Fibroblast of skin of scalp (primary cell): ENCODE measurements around the gene TACR2.

Source experiments
- DNase-seq: peaks from one replicate; pipeline ENCODE4 v3.0.0-alpha.2; 2013

TACR2 gene

DNA sequence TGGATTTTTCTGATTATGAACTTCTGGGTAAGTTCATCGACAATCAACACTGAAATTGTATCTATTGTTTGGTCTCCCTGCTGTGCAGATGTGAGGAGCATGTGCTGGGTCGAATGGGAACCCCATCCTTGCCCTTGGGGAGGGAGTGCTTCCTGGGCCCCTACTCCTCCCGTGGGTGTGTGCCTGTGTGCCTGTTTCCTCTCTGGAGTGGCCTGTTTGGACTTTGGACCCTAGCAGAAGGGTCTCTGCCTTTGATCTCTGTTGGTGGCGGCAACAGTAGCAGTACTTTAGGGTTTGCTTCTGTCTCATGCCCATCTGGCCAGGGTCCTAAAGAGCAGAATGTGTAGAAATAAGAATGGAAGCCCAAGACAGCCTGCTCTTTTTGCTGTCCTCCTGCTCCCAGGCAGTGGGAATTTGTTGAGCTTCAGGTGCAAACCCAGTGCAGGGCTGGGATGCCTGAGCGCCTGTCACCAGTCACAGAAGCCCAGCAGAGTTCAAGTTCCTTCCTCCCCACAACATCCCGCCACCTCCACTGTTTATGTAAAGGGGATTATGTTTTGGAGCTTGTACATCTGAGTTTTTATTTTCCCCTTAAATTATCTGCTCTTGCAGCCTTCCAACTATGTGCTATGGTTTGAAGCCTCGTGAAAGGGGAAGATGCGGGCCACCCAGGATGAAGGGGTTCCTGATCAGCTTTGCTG, 1.5 kb upstream of the TACR2 start:
- DNase-seq = no peak

DNA sequence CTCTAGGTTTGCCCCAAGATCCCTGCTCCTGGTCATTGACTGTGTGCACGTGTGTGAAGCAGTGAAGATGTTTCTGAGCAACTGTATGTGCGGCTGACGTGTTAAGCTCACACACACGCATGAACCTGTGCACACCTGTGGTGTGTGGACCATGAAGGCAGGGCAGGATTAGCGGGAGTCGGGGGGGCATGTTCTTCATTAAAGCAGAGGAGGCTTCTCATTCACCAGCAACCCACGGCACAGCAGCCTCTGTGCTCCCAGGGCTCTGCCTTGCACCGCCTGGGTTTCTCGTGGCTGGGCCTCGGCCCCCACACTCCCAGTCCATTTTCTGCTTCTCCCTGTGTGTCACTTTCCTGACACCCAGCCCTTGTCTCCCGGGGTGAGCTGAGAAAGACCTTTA, 824 bp upstream of the TACR2 start:
- no peak for DNase-seq

DNA sequence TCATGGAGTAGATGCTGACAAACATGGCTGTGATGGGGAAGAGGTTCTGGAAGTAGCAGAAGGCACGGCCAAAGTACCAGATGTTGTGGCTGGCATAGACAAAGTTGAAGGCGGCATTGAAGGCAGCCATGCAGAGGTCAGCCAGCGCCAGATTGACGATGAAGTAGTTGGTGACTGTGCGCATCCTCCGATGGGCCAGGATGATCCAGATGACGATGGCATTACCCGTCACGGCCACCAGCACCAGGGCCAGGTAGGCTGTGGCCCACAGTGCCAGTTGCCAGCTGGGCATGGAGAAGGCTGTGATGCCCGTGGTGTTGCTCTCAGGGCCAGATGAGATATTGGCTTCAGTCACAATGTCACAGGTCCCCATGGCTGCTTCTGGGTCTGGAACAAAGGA, 767 bp downstream of the TACR2 start:
- DNase-seq = no peak

DNA sequence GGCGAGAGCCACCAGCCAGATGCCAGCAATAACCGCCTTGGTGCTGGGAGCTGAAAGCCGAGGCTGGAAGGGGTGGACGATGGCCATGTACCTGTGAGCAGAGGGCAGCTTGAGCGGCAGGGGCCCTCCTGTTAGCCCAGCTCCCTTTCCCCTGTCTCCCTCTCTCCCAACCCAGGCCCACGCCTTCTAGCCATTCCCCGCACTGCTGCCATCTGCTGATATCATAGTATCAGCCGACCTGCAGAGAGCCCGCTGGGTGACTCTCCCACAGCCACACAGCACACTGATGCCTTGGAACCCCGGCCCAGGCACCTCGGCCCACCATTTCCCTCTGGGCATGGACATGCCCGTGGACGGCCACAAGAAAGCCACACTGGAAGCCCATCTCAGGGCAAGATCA, 1.7 kb downstream of the TACR2 start:
- DNase-seq = no peak

DNA sequence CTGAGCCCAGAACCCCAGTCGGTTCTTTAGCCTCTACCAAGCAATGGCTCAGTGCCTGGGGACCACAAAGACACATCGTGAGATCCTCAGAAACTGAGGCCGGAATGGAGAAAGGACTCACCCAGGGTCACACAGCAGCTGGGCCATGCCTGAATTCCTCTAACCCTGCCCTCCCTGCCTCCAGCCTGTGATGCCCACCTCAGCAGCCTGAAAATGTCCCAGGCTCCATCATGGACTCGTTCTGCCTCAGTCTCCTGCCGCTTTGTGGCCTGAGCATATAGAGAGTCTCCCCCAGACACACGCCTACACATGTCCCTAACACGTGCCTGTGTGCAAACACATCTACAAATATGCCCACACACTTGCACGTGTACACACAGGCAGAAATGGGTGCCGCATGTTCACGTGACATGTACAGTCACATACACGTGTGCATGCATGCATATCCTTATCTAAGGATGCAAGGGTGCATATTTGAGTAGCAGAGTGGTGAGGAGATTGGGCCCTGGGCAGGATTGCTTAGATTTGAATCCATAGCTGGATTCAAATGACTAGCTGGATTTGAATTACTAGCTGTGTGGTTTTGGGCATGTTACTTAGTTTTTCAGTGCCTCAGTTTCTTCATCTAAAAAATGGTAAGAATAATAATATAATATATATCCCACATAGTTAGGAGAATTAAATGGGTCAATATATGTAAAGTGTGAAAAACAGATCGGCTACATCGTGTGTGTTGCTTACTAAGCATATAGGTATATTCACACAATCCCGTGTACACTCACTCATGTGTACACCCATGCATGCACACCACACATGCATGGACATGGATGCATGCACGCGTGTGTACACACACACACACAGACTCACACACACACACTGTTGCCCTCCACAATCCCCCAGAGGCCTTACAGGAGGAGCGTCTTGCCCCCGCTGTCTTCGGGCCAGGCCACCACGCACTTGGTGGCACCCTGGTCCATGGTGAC, 2.4 kb downstream of the TACR2 start:
- no peak for DNase-seq

DNA sequence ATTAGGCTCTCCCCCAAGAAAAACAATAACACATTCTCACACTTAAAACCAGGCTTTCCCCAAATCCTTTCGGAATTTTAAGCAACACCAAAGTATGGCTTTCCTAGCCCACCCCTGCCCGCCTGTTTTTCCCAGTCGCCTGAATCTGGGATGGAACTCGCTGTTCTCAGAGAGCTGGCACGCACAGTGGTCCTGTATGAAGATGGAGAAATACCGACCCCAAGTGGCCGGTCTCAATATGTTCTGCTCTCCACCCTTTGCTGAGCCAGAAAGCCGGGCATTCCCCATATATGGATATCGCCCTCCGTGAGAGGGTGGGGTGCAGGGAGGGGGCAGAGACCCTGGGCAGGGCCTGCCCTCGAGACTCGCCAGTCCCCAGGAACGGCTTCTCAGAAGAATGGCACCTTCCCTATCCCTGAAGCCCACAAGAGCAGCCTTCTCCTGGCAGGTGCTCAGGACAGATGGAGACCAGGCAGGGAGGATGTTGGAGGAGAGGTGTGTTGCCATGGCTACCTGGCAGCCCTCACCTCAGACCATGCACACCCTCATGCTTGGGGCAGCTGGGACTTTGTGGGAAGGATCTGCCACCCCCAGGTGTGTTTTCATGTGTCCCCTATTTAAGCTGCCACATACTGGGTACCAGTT, 3.4 kb downstream of the TACR2 start:
- peak; percentile 81 for DNase-seq

DNA sequence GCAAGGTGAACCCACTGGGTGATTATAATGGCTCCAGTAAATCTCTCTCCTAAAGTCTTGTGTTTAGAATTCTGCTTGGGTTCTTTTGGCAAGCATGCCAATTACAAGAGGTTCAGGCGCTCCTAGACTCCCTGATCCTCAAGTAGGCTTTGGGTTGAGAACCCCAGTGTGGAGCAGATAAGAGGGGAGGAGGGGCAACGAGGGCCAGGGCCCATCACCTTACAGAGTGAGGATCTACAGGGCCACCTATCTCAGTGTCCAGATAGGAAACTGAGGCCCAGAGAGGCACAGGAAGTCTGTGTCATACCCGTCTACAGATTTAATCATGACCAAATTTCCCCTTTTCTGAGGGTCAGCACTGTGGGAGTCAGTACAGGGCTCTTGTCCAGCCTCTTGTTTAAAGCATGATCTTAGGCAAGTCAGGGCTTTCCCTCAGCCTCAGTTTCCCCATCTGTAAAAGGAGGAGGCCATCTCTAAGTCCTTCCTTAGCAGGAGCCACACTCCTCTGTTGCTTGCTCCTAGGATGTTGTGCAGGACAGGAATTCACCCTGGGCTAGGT, 4.4 kb downstream of the TACR2 start:
- no peak for DNase-seq

DNA sequence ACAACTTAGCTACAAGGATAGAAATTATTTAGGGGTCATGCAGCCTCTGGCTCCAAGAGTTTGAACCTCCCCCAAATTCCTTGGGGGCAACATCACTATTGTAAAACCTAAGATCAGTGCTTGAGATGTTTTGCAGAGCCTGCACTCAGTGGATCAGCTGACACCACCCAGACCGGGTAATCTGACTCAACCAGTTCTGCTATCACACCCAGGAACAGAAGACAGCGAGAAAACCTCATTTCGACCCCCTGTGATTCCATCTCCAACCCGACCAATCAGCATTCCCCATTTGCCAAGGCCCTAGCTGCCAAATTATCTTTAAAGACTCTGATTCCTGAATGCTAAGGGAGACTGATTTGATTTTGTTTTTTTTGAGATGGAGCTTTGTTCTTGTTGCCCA, 5.2 kb downstream of the TACR2 start:
- DNase-seq = no peak

DNA sequence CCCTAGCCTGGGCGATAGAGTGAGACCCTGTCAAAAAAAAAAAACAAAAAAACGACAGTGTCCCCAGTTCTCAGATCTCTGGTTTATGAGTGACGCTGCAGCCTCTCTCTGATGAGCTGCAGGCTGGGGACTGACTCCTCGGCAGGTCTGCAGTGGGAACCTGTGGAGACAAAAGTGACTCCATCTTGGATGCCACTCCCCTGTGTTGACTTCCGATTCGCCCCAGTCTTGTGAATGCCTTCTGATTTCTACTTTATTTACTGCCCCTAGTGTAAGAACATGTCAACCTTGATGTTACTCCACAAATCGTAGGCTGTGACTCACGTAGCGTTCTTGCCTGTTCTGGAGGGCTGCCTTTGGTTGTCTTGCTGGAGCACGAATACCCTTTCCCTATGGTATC, 6.2 kb downstream of the TACR2 start:
- DNase-seq = no peak

DNA sequence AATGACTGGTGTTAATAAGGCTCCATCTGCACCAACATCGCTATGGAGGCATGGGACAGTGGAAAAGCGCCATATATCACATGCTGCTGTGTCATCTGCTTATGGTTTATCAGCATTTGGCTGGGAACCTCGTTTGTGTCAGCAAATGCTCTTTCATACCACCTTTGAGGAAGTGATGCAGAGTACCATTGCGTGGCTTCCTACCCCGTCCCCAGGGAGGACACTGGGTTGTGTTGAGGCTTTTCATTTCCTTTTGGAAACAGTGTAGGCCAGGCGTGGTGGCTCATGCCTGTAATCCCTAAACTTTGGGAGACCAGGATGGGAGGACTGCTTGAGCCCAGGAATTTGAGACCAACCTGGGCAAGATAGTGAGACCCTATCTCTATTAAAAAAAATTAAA, 6.8 kb downstream of the TACR2 start:
- peak; percentile 23 for DNase-seq

DNA sequence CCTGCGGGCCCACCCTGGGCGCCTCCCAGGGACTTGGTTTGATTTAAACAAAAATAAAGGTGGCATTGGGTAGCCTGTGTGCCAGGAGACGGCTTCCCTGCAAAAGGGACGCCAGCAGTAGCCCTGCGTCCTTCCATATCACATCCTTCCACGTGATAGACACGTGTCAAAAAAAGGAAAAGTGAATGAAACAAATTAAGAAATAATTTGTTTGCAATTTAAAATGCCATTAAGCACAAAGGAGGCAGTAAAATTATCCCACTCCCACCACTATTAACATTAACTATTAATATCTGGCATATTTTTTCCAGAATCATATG, 7.6 kb downstream of the TACR2 start:
- no peak for DNase-seq

DNA sequence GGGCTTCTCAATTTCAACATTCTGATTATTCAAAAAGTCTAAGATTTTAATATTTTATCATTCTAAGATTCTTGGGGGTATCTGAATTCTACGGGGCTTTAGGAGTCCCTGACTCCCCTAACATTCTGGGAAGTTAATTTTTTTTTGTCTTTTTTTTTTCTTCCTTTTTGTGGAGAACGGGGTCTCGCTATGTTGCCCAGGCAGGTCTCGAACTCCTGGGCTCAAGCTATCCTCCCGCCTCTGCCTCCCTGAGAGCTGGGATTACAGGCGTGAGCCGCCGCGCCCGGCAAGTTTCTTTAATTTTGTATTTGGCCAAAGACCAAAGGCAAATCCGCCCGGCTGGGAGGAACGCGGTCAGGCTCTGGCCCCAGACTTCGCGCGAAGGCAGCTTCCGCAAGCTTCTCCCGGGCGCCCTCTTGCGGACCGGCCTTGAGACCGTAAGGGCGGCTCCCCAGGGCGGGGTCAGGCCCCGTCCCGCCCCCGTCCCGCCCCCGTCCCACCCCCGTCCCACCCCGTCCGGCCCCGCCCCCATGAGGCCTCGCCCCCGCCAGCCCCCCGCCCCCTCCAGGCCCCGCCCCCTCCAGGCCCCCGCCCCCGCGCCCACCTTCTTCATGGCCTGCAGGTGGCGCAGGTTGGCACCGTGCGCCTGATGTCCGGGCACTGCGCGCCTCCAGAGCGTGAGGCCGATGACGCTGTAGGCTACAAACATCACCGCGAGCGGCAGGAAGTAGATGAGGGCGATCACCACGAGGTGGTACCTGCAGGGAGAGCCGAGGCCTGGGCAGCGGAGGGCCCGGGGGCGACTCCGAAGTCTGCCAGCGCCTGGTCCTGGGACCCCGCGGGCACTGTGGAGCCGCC, 8.2 kb downstream of the TACR2 start:
- peak; percentile 96 for DNase-seq

DNA sequence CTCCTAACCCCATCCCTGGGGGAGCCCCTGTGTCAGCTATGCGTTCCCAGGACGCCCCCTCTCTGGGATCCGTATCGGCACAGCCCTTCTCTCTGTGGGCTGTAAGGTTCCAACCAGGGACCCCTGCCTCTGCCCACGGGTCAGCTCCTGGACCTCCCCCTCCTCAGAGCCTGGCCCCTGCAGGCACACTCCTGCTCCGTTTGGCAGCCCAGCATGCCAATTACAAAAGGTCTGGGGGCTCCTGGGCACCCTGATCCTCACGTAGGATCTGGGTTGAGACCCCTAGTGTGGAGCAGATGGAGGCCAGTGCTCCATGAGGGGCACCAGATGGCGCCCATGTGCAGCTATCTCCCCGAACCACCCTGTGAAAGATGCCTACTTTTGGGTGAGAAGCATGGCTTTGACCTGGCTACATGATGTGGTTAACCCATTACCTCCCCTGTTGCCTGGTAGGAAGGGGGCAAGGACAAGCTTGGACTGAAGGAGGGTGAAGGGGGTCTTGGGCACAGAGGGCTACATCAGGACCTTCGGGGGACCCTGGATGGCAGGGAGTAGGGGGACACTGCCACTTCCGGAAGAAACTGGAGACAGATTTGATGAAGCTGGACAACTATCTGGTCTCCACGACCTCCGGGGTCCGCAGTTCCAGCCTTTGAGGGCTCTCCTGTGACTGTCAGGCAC, 9.0 kb downstream of the TACR2 start:
- DNase-seq = no peak

DNA sequence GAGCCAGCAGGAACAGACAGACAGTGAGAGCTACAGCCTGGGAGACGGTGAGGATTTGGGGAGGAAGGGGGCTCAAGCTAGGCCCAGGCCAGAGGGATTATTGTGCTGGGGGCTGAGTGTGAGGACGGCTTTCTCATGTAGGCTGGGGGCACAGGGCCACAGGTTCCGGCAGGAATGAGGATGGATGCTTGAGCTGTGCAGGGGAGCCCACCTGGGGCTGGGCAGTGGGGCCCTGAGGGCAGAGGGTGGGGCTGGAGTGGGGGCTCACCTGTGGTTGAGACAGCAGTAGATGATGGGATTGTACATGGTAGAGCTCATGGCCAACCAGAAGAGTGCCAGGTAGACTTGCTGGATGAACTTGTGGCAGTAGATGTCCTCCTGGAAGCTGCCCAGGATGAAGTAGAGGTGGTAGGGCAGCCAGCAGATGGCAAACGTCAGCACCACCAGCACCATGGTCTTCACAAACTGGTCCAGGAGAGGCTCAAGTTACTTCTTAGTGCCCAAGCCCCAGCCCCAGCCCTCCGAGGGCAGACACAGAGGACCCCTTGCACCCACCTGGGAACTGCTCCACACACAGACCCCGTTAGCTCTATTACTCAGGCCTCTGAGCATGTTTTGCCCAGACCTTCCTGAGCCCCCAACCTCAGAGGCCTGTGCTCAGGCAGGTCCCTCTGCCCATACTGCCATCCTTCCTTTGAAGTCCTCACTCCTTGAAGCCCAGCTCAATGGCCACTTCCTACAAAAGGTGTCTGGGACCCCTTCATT, 9.7 kb downstream of the TACR2 start:
- DNase-seq = no peak

DNA sequence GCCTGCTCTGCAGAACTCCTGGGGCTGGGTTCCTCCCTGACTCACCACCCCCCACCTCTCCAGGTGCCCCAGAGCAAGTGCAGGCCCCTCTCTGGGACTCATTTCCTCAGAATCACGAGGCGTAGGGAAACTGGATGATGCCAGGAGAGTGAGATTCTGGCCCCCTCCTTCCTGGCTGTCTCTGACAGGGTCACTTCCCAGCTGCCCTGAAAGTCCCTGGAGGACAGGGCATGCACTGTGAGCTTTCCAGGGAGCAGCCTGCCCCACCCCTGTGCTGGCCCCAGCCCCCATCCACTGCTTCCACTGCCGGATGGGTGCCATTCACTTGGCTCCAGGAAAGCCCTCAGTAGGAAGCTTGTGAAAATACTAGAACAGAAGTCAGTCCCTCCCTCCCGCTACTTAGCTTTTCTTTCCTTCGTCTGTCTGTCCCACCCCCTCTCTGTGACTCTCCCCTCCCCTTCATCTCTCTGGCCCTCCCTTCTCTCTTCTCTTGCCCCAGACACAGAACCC, 10.4 kb downstream of the TACR2 start:
- peak; percentile 30 for DNase-seq

DNA sequence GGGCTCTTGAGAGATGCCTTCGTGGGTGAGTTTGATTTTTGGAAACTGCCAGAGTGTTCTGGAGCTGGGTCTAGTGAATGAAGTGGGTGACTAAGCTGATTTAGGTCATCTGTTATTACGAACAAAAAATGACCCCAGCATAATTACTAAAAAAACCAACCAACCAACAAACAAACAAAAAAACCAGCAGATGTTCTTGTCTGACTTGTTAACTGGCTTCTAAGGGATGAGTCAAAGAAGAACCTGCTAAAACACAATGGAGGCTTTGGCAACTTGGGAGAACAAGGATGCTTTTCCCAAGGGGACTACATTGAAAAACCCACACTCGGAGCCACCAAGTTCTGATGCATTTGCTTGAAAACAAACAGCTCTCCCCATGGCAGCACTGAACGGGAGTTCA, 11.5 kb downstream of the TACR2 start:
- DNase-seq = no peak

DNA sequence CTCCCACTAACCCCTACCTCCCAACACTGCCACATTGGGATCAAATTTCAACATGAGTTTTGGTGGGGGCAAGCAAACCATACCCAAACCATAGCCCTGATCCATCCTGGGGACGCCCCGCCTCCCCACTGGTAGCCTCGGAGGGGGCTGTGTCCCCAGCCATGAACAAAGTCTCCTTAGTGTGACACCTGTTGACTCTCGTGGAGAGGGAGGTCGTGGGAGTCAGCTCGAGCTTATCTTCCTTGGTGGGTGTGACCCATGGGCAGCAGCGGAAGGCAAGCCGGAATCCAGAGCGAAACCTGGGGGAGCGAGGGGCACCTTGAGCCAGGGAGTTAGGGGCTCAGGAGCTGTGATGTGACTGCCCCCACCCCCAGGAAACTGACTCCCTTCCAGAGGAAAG, 11.9 kb downstream of the TACR2 start:
- DNase-seq = no peak

DNA sequence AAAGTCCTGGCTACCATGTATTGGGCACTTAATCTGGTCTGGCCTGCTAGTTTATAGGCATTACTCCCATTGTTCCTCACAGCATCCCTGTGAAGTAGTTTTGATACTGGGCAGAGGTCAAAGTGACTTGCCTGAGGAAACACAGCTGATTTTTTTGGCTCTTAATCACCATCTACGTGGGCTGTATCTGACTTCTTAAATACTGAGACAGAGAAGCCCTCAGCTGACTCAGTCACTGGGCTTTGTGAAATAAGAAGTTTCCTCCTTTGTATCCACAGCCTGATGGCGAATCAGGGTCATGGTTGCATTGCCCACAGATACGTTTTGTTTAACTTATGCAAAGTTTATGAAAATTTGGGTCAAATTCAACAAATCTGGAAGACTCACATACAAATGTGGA, 13.2 kb downstream of the TACR2 start:
- no peak for DNase-seq

DNA sequence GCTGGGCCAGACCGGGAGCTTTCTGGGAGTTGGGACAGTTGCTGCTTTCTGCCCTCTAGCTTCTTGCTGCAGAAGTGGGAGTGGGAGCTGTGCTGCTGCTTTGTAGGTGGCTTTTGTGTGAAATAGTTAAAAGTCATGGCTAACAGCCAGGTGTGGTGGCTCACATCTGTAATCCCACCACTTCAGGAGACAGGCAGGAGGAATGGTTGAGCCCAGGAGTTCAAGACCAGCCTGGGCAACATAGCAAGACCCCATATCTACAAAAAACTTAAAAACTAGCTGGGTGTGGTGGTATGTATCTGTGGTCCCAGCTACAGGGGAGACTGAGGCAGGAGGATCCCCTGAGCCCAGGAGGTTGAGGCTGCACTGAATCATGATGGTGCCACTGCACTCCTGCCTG, 13.7 kb downstream of the TACR2 start:
- no peak for DNase-seq

DNA sequence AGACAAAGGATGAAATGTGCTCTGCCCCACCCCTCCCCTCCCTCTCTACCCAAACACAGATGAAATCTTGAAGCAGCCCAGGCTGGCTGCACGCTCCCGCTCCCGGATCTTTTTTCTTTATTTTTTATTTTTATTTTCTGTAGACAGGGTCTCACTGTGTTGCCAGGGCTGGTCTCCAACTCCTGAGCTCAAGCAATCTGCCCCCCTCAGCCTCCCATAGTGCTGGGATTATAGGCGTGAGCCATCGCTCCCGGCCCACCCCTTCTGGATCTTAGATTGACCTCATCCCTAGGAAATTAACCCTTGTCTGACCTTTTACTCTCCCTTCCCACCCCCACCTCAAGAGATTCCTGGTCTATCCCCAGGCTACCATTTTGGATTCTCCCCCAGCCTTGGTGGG, 14.3 kb downstream of the TACR2 start:
- no peak for DNase-seq

DNA sequence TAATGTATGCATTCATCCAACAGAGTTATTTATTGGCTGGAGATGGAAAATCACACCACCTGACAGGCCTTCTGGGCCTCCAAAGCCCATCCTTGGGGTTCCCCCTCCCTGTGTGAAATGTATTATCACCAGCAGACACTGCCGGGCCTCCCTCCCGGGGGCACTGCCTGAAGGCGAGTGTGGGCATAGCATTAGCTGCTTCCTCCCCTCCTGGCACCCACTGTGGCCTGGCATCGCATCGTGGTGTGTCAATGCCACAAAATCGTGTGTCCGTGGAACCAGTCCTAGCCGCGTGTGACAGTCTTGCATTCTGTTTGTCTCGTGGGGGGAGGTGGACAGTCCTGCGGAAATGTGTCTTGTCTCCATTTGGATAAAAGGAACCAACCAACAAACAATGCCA, 15.3 kb downstream of the TACR2 start:
- no peak for DNase-seq
